Measurements from ENCODE around the gene EPM2A.
A peak's percentile ranks its signal among the peaks of the same experiment; 100 is the strongest.
"Not testable (repeated sequence)": the region's sequence is repeated elsewhere in the genome, so short reads cannot be mapped to it uniquely, and the experiment has no call there.

The EPM2A gene

DNA sequence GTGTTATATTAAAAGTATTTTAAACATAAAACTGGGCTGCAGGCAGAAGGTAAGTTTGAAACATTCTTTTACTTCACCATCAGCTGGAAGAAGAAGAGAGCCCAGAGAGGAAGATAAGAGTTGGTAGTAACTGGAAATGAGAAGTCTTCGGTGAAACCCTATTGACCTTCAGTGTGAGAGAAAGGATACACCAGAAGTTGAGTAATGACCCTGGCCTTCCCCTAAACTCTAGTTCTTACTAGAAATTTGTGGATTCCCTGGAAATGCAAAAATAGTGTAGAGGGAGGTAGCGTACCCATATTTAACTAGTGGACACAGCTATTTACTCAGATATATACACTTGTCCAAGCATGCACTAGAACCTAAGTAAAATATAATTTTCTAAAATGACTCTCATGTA, 8.0 kb upstream of the EPM2A start:
- TF ChIP-seq, protein P1, sequence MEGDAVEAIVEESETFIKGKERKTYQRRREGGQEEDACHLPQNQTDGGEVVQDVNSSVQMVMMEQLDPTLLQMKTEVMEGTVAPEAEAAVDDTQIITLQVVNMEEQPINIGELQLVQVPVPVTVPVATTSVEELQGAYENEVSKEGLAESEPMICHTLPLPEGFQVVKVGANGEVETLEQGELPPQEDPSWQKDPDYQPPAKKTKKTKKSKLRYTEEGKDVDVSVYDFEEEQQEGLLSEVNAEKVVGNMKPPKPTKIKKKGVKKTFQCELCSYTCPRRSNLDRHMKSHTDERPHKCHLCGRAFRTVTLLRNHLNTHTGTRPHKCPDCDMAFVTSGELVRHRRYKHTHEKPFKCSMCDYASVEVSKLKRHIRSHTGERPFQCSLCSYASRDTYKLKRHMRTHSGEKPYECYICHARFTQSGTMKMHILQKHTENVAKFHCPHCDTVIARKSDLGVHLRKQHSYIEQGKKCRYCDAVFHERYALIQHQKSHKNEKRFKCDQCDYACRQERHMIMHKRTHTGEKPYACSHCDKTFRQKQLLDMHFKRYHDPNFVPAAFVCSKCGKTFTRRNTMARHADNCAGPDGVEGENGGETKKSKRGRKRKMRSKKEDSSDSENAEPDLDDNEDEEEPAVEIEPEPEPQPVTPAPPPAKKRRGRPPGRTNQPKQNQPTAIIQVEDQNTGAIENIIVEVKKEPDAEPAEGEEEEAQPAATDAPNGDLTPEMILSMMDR (IDR thresholded peaks at IDR 0.05; ENCODE audit: borderline replicate concordance, insufficient read depth, low read depth, low read length): no peak
- H3K4me3 ChIP-seq (ENCODE audit: low read depth, low read length): no peak overlapping the region

DNA sequence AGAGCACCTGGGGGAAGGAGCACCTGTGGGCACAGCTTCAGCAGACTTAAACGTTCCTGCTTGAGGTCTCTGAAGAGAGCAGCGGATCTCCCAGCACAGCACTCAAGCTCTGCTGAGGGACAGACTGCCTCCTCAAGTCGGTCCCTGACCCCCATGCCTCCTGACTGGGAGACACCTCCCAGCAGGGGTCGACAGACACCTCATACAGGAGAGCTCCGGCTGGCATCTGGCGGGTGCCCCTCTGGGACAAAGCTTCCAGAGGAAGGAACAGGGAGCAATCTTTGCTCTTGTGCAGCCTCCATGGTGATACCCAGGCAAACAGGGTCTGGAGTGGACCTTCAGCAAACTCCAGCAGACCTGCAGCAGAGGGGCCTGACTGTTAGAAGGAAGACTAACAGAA, 7.2 kb upstream of the EPM2A start:
- H3K4me3 ChIP-seq (ENCODE audit: low read depth, low read length): not testable (repeated sequence)

DNA sequence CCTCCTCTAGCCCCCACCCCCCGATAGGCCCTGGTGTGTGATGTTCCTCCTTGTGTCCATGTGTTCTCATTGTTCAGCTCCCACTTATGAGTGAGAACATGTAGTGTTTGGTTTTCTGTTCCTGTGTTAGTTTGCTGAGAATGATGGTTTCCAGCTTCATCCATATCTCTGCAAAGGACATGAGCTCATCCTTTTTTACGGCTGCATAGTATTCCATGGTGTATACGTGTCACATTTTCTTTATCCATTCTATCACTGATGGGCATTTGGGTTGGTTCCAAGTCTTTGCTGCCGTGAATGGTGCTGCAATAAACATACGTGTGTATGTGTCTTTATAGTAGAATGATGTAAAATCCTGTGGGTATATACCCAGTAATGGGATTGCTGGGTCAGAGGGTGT, 4.4 kb upstream of the EPM2A start:
- not testable (repeated sequence) for H3K4me3 ChIP-seq (ENCODE audit: low read depth, low read length)

DNA sequence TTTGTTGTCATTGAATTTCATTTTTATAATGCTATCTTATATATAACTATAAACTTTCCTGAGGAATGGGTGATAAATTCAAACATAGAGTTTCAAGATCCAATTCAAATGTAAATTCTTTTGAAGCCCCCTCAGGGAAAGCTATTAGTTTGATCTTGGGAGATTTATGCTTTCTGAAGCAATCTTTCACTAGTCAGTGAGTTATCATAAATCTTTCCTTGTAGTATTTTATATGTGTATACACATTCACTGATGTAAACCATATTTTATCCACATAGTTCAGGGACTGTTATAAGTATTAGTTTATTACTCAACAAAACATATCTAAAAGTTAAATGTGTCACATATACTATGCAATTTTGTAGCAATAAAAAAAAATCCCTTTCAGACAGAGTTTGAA, 2.9 kb upstream of the EPM2A start:
- no peak overlapping the region for H3K4me3 ChIP-seq (ENCODE audit: low read depth, low read length)
- TF ChIP-seq, protein P1 (IDR thresholded peaks at IDR 0.05; ENCODE audit: borderline replicate concordance, insufficient read depth, low read depth, low read length): no peak

DNA sequence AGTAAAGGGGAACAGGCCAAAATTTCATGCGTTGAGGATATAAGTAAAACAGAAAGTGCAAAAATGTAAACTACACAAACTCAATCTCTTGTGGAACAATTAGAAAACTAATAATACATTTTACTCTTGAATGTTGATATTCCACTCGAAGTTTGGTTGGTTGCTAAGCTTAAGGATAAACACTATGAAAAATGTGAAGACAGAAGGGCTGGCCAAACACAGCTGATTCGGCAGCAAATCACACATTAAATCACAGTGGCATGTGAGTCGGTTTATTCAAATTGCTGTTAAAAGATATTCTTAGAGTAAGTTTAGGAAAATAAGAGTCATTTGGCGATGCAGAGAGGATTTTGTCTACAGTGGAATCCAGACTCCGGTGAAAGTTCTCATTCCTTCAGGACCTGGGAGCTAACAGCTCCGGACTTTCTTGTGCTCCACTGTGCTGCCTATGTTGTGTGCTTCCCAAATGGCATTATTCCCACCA, 1.4 kb upstream of the EPM2A start:
- TF ChIP-seq, protein P1 (IDR thresholded peaks at IDR 0.05; ENCODE audit: borderline replicate concordance, insufficient read depth, low read depth, low read length): no peak
- H3K4me3 ChIP-seq (ENCODE audit: low read depth, low read length): no peak overlapping the region

DNA sequence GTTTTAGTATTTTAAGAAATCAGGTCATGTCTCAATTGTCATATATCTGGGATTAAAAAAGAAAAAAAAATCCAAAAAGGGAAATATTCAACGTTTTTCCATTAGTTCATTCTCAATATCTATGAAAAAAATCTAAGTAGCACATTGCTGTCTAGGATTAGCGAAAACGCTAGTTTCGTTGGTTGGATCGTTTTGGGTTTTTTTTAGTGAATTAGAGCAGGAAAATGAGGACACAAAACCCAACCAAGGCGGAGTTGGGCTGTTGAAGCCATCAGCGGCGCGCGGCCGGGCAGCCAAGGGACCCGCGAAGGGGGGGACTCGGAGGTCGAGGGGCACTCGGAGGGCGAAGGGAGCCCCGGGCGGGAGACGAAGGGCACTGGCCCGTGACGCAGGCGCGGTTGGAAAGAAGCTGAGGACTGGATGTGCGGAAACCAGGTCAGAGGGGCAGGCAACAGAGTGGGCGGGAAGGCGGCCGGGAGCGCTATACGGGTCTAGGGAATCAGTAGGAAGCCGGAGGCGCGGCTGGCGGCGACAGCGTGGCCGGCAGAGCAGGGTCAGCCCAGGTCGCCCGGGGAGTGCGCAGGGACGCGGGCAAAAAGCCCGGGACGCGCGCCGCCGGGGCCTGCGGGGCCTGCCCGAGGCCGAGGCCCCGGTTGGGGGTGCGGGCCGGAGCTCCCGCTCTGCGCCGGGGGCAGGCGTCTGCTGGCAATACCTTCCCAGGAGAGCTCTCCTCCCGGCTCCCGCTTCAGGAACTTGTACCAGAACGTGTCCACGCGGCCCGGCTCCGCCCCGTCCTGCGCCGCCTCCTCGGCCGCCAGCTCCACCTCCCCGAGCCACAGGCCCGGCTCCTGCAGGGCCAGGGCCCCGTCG, 599 bp downstream of the EPM2A start:
- H3K4me3 ChIP-seq (ENCODE audit: low read depth, low read length): peak overlapping the region; percentile 69
- TF ChIP-seq, protein P1 (IDR thresholded peaks at IDR 0.05; ENCODE audit: borderline replicate concordance, insufficient read depth, low read depth, low read length): no peak

DNA sequence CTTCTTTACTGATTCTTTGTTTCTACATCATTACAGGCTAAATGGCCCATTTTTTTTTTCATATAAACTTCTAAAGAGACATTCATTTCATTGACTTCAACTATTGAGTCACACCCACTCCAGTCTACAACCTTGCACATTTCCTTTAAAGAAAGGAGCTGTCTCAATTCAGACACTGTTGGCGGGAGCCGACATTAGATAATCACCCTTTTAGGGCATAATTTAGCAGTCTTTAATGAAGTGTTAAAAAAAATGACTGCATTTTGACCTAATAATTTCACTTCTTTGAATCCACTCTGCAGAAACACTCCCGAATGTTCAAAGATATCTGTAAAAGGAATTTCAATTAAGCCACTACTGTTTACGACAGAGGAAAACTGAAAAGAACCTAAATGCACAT, 1.5 kb downstream of the EPM2A start:
- H3K4me3 ChIP-seq (ENCODE audit: low read depth, low read length): no peak overlapping the region
- TF ChIP-seq, protein P1 (IDR thresholded peaks at IDR 0.05; ENCODE audit: borderline replicate concordance, insufficient read depth, low read depth, low read length): no peak

DNA sequence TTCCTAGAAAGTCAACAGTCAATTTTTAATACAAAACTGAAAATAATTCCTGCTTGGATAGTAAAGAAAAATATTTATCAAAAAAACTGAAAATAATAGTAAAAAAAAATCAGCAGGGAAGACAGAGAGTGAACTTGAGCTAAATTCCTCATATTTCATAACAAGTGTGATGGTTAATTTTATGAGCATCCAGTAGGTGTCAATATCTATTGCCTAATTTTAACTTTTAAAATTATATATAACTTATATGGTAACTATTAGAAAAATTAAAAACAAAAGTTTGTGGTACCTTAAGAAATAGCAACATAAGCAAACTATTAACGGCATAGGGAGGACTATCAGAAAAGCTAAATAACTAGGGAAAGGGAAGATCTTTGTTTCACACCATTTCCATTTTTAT, 2.1 kb downstream of the EPM2A start:
- no peak overlapping the region for H3K4me3 ChIP-seq (ENCODE audit: low read depth, low read length)
- TF ChIP-seq, protein P1 (IDR thresholded peaks at IDR 0.05; ENCODE audit: borderline replicate concordance, insufficient read depth, low read depth, low read length): no peak
